HL-60 (cell line): Measurements from ENCODE around the gene DNAH1.
A peak's percentile ranks its signal among the peaks of the same experiment; 100 is the strongest.

ENCODE experiments used
- DNase-seq, 2 experiments: peaks; one replicate each; pipeline ENCODE4 v3.0.0-alpha.2; 2010 to 2020; ENCODE audit warnings: low read depth in 1 of 2, low spot score in 1 of 2
- H3K27ac ChIP-seq: fragments of 250-450 bp; sonication (Bioruptor Pico); replicated peaks from 2 replicates; pipeline ENCODE4 v1.5.1; 2020; ENCODE audit warnings: mild to moderate bottlenecking, moderate library complexity
- H3K27me3 ChIP-seq: fragments of 250-450 bp; sonication (Bioruptor Pico); 2 replicates; pipeline ENCODE4 v1.5.1; 2021; ENCODE audit warnings: mild to moderate bottlenecking, moderate library complexity; ENCODE audit not compliant: insufficient read depth, poor library complexity, severe bottlenecking
- H3K4me3 ChIP-seq: replicated peaks from 2 replicates; pipeline ENCODE4 v1.5.1; 2011; ENCODE audit warnings: mild to moderate bottlenecking, control low read depth, low read length; ENCODE audit not compliant: insufficient read depth
- CTCF ChIP-seq: IDR thresholded peaks from one replicate; pipeline ENCODE4 v1.5.1; 2011; ENCODE audit warnings: low read length, control low read depth, inconsistent platforms; ENCODE audit not compliant: insufficient read depth
- GABPA ChIP-seq: IDR thresholded peaks from 2 replicates; pipeline ENCODE4 v1.6.1; 2012; ENCODE audit warnings: low read depth
- POLR2AphosphoS5 ChIP-seq: IDR thresholded peaks from 2 replicates; pipeline ENCODE4 v1.6.1; 2012; ENCODE audit warnings: low read depth
- REST ChIP-seq: IDR thresholded peaks from 2 replicates; pipeline ENCODE4 v1.6.1; 2012; ENCODE audit warnings: low read depth; ENCODE audit not compliant: insufficient replicate concordance
- SPI1 ChIP-seq: IDR thresholded peaks from 2 replicates; pipeline ENCODE4 v1.6.1; 2012; ENCODE audit warnings: low read depth, mild to moderate bottlenecking, borderline replicate concordance

Gene DNAH1

GRCh38 chr3:52288674-52289073 lies 27.4 kb upstream of the DNAH1 start:
- Histone ChIP-seq H3K4me3 (peak overlapping the region; percentile 60), H3K27me3 (no peaks in the 10 kb centered on the region), H3K27ac (peak overlapping the region; percentile 100; the same call in 1 of the 2 replicates)
- no peak for TF ChIP-seq CTCF
- no peak for TF ChIP-seq SPI1
- TF ChIP-seq REST, result no peak
- no peak for TF ChIP-seq GABPA
- no peak for TF ChIP-seq POLR2AphosphoS5
- DNase-seq, result no peak

- no peak for TF ChIP-seq SPI1
- no peak for TF ChIP-seq REST
- TF ChIP-seq CTCF, result no peak
- no peak for TF ChIP-seq GABPA
- no peak for TF ChIP-seq POLR2AphosphoS5
- no peak overlapping the region for H3K4me3 ChIP-seq
- DNase-seq, result no peak
- no peaks in the 10 kb centered on the region for H3K27me3 ChIP-seq
- no peak overlapping the region for H3K27ac ChIP-seq
These were observed 26.8 kb upstream of the DNAH1 start for GRCh38 chr3:52289338-52289746.

- no peaks in the 10 kb centered on the region for H3K27me3 ChIP-seq
- H3K4me3 ChIP-seq, result no peak overlapping the region
- DNase-seq, result no peak
- TF ChIP-seq POLR2AphosphoS5 (no peak), SPI1 (no peak), REST (no peak), CTCF (no peak), GABPA (no peak)
- H3K27ac ChIP-seq, result no peak overlapping the region
These were observed 26.1 kb upstream of the DNAH1 start for GRCh38 chr3:52289747-52290595.
